Measurements from ENCODE around the gene EMID1. TPM values are rescaled to one million over a fixed set of nuclear protein-coding genes. Genes with fewer than 3 reads are reported as not detected.

Gene EMID1
- total RNA-seq, 2 donors from 2014 or later: 0.33 to 0.51 TPM

- H3K27ac ChIP-seq: peak overlapping the region in 1 of 2 donors; percentile 57
- H3K9me3 ChIP-seq: no peaks in the 10 kb centered on the region
- peak; percentile 73 for DNase-seq (ENCODE audit: low spot score)
- no peaks in the 10 kb centered on the region for H3K27me3 ChIP-seq
- TF ChIP-seq, protein P1, sequence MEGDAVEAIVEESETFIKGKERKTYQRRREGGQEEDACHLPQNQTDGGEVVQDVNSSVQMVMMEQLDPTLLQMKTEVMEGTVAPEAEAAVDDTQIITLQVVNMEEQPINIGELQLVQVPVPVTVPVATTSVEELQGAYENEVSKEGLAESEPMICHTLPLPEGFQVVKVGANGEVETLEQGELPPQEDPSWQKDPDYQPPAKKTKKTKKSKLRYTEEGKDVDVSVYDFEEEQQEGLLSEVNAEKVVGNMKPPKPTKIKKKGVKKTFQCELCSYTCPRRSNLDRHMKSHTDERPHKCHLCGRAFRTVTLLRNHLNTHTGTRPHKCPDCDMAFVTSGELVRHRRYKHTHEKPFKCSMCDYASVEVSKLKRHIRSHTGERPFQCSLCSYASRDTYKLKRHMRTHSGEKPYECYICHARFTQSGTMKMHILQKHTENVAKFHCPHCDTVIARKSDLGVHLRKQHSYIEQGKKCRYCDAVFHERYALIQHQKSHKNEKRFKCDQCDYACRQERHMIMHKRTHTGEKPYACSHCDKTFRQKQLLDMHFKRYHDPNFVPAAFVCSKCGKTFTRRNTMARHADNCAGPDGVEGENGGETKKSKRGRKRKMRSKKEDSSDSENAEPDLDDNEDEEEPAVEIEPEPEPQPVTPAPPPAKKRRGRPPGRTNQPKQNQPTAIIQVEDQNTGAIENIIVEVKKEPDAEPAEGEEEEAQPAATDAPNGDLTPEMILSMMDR (IDR thresholded peaks at IDR 0.05): no peak
- no peak overlapping the region for H3K4me3 ChIP-seq
- H3K36me3 ChIP-seq: no peaks in the 10 kb centered on the region
- peaks cover 0 to 23% of the 10 kb centered on the region in 2 donors for H3K4me1 ChIP-seq
Measured at GRCh38 chr22:29225422-29226090, 19.9 kb downstream of the EMID1 start.

DNA sequence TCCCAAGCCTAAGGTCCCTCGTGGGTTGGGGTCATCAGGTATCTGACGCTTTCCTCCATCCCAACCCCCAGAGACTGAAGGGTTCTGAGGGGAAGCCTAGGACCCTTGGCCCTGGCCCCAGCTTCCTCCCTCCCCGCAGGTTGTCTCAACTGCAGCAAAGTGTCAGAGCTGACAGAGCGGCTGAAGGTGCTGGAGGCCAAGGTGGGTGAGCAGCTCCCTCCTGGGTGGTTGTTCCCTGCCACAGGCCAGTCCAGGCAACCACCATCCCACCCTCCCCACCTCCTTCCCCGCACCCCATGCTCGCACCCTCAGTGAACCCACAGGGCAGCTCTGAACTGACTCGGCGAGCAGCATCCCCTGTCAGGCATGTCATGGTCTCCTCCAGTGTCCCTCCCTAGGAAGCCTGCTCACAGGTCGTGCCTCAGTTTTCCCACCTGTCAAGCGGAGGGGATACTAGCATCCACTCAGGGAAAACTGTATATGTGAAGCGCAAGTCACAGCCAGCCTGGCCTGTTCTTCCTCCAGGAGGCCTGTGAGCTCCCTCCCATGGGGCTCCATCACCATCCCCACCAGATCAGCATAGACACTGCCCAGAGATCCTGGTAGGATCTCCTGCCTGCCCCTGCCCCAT, 20.8 kb downstream of the EMID1 start:
- peak overlapping the region in 1 of 2 donors; percentile 35 for H3K27ac ChIP-seq
- no peak overlapping the region for H3K4me3 ChIP-seq
- TF ChIP-seq, protein P1 (IDR thresholded peaks at IDR 0.05): no peak
- H3K36me3 ChIP-seq: no peaks in the 10 kb centered on the region
- DNase-seq (ENCODE audit: low spot score): no peak
- no peaks in the 10 kb centered on the region for H3K27me3 ChIP-seq
- H3K9me3 ChIP-seq: no peaks in the 10 kb centered on the region
- peaks cover 0 to 23% of the 10 kb centered on the region in 2 donors for H3K4me1 ChIP-seq

DNA sequence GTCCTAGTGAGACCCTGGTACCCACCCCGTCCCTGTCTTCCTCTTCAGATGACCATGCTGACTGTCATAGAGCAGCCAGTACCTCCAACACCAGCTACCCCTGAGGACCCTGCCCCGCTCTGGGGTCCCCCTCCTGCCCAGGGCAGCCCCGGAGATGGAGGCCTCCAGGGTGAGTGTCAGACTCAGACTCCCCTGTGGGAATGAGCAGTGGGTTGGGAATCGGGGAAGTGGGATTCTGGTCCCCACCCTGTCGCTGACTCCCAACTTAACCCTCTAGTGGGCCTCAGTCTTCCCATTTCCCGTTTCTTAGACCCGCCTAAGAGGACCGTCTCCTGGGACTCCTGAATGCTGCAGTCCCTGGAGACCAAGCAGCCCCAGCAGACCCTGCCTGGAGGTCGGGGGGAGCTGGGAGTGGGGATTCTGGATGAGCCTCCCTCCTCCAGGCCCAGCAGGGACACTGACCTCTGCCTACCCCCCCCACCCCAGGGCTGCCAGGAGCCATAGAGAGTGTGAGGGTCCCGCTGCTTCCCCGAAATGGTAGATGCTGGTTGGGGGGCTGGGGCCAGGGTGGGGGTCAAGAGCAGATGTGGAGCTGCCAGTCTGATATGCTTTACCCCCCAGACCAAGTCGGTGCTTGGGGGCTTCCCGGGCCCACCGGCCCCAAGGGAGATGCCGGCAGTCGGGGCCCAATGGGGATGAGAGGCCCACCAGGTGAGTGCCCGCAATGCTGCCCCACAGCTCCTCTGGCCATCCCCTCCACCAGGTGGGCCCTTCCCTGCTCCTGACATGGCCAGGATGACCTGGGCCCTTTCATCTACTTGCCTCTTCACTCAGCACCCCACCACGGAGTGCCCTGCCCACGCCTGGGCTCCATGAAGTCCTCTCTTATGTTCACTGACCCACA, 25.5 kb downstream of the EMID1 start:
- Histone ChIP-seq H3K9me3 (no peaks in the 10 kb centered on the region), H3K36me3 (no peaks in the 10 kb centered on the region), H3K4me3 (no peak overlapping the region), H3K4me1 (peaks cover 0 to 6% of the 10 kb centered on the region in 2 donors), H3K27me3 (no peaks in the 10 kb centered on the region), H3K27ac (no peak overlapping the region)
- DNase-seq (ENCODE audit: low spot score): no peak
- TF ChIP-seq, protein P1 (IDR thresholded peaks at IDR 0.05): no peak

DNA sequence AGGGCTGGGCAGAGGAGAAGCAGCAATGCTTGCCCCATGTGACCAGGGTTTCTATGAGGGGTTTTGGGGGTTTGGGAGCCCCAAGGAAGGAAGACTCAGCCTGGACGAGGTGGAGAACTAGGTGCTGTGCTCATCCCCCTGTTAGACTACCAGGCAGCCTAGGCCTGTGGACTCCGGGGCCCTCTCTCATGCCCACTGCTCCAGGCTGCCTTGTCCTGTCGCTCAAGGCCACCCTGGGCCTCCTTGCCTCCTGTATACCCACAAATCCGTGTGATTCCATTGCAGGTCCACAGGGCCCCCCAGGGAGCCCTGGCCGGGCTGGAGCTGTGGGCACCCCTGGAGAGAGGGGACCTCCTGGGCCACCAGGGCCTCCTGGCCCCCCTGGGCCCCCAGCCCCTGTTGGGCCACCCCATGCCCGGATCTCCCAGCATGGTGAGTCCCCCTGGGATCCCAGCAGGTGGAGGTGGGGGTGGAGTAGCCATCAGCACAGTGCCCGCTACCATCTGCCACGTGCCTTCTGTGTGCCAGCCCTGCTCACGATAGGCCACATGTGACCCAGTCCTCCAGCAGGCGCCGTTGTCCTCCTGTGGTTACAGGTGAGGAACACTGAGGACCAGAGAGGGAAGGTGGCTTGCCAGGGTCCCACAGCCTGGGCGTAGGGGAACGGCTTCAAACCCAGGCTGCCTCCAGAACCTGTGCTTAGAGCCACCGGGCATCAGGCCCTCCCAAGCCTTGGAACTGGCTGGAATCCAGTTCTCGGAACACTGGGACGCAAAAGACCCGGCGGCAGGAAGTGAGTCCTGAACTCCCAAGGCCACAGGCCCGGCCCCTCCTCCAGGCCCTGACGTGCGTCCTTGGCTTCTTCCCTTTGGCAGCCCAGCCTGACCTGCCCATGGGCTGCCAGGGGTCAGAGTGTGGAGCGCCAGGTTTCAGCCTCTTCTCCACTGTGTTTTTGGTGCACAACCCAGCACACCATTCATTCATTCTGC, 26.6 kb downstream of the EMID1 start:
- Histone ChIP-seq H3K27me3 (no peaks in the 10 kb centered on the region), H3K4me1 (peaks cover 0 to 6% of the 10 kb centered on the region in 2 donors), H3K36me3 (no peaks in the 10 kb centered on the region), H3K27ac (no peak overlapping the region), H3K9me3 (no peaks in the 10 kb centered on the region), H3K4me3 (no peak overlapping the region)
- TF ChIP-seq, protein P1 (IDR thresholded peaks at IDR 0.05): no peak
- peak; percentile 69 for DNase-seq (ENCODE audit: low spot score)
